ENCODE measurements around the gene AKT2. TPM values are rescaled to one million over a fixed set of nuclear protein-coding genes. Genes with fewer than 3 reads are reported as not detected.

AKT2 gene
- total RNA-seq, 1 experiment from 2014 or later = 2,376 TPM

DNA sequence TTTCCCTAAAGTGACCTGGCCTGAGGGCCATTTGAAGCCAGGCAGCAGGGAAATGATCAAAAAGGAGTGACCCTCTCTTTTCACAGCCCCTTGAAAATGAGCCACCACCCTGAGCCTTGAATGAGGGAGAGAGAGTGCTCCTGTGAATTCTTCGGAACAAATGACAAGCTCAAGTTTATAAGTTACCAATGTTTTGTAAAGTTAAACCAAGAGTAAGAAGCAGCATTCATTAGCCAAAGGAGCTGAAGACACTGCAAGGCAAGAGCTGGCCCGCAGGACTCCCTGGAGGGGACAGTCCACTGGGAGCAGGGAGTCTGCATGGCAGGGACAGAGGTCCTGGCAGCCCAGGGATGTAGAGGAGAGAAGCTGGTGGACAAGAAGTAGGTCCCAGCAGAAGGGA is 42.0 kb downstream of the AKT2 start:
- intact Hi-C loops (cut with micrococcal nuclease; ENCODE audit: unreplicated experiment) = no loop called here

DNA sequence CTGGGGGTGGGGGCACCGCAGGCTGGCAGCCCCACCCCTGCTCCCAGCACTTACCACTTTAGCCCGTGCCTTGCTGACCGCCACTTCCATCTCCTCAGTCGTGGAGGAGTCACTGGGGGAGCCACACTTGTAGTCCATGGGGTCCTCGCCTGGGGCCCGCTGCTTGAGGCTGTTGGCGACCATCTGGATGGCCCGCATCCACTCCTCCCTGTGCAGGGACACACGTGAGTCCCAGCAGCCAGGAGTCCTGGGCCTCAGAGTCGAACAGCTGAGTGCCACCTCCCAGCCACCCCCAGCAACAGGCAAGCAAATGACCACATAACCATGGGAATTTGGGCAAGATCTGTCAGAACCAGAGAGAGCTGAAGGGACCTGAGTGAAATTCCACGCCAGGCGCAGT is 42.7 kb downstream of the AKT2 start:
- Histone ChIP-seq H3K4me3 (ENCODE audit: low read depth in 2 of 2, low read length in 2 of 2) (no peak overlapping the region), H3K27ac (ENCODE audit: low read length) (no peak overlapping the region), H3K4me1 (ENCODE audit: control insufficient read depth, insufficient read depth, low read length) (no peaks in the 10 kb centered on the region), H3K9me3 (ENCODE audit: control insufficient read depth, insufficient read depth, low read depth, low read length) (no peaks in the 10 kb centered on the region), H3K27me3 (ENCODE audit: control insufficient read depth, insufficient read depth, low read length) (no peaks in the 10 kb centered on the region), H3K36me3 (ENCODE audit: control insufficient read depth, insufficient read depth, low read length) (peaks cover 46% of the 10 kb centered on the region)
- DNase-seq (ENCODE audit: low read depth, low spot score) (no peak), ATAC-seq (peak; percentile 0; the same call in 1 of the 2 replicates)
- in situ Hi-C loops (cut with HindIII; ENCODE audit: low pct_unique_long_range_greater_than_20kb, low sequenced_read_pairs) (no loop called here), intact Hi-C loops (cut with micrococcal nuclease; ENCODE audit: unreplicated experiment) (no loop called here)
- TF ChIP-seq, protein P1, sequence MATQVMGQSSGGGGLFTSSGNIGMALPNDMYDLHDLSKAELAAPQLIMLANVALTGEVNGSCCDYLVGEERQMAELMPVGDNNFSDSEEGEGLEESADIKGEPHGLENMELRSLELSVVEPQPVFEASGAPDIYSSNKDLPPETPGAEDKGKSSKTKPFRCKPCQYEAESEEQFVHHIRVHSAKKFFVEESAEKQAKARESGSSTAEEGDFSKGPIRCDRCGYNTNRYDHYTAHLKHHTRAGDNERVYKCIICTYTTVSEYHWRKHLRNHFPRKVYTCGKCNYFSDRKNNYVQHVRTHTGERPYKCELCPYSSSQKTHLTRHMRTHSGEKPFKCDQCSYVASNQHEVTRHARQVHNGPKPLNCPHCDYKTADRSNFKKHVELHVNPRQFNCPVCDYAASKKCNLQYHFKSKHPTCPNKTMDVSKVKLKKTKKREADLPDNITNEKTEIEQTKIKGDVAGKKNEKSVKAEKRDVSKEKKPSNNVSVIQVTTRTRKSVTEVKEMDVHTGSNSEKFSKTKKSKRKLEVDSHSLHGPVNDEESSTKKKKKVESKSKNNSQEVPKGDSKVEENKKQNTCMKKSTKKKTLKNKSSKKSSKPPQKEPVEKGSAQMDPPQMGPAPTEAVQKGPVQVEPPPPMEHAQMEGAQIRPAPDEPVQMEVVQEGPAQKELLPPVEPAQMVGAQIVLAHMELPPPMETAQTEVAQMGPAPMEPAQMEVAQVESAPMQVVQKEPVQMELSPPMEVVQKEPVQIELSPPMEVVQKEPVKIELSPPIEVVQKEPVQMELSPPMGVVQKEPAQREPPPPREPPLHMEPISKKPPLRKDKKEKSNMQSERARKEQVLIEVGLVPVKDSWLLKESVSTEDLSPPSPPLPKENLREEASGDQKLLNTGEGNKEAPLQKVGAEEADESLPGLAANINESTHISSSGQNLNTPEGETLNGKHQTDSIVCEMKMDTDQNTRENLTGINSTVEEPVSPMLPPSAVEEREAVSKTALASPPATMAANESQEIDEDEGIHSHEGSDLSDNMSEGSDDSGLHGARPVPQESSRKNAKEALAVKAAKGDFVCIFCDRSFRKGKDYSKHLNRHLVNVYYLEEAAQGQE (IDR thresholded peaks at IDR 0.05; ENCODE audit: insufficient read depth in 1 of 2, low read depth in 2 of 2, low read length in 1 of 2) = no peak
- TF ChIP-seq POLR2AphosphoS5 (IDR thresholded peaks at IDR 0.05; ENCODE audit: low read depth, low read length) (no peak), TCF7L2 (IDR thresholded peaks at IDR 0.05; ENCODE audit: low read depth, low read length) (no peak), SIN3A (IDR thresholded peaks at IDR 0.05; ENCODE audit: borderline replicate concordance, insufficient read depth, low read depth, low read length) (no peak)
- TF ChIP-seq, protein P2, sequence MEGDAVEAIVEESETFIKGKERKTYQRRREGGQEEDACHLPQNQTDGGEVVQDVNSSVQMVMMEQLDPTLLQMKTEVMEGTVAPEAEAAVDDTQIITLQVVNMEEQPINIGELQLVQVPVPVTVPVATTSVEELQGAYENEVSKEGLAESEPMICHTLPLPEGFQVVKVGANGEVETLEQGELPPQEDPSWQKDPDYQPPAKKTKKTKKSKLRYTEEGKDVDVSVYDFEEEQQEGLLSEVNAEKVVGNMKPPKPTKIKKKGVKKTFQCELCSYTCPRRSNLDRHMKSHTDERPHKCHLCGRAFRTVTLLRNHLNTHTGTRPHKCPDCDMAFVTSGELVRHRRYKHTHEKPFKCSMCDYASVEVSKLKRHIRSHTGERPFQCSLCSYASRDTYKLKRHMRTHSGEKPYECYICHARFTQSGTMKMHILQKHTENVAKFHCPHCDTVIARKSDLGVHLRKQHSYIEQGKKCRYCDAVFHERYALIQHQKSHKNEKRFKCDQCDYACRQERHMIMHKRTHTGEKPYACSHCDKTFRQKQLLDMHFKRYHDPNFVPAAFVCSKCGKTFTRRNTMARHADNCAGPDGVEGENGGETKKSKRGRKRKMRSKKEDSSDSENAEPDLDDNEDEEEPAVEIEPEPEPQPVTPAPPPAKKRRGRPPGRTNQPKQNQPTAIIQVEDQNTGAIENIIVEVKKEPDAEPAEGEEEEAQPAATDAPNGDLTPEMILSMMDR (IDR thresholded peaks at IDR 0.05) = no peak
- ChIA-PET POLR2A (interaction anchor here (1.2 kb wide), 1 partner anchor 21 kb away, joined by 3 read pairs; no protein-coding TSS in a partner anchor), CTCF (interaction anchor here (0.6 to 1.8 kb wide), 9 partner anchors 25 to 802 kb away, joined by 3 to 15 read pairs (median 5); partner anchors contain the start of gene TTC9B)
- BruUV-seq (replicated peaks) = no TSS peak

More for the DNA sequence above, 42.0 kb downstream of the AKT2 start:
- no peaks in the 10 kb centered on the region for H3K4me1 ChIP-seq (ENCODE audit: control insufficient read depth, insufficient read depth, low read length)
- no peak for ATAC-seq
- H3K27me3 ChIP-seq (ENCODE audit: control insufficient read depth, insufficient read depth, low read length) = no peaks in the 10 kb centered on the region
- no TSS peak for BruUV-seq (replicated peaks)
- H3K36me3 ChIP-seq (ENCODE audit: control insufficient read depth, insufficient read depth, low read length) = peaks cover 39% of the 10 kb centered on the region
- DNase-seq (ENCODE audit: low read depth, low spot score) = no peak
- TF ChIP-seq, protein P2 (IDR thresholded peaks at IDR 0.05) = no peak
- TF ChIP-seq TCF7L2 (IDR thresholded peaks at IDR 0.05; ENCODE audit: low read depth, low read length) = no peak
- TF ChIP-seq, protein P1 (IDR thresholded peaks at IDR 0.05; ENCODE audit: insufficient read depth in 1 of 2, low read depth in 2 of 2, low read length in 1 of 2) = no peak
- no peak for TF ChIP-seq POLR2AphosphoS5 (IDR thresholded peaks at IDR 0.05; ENCODE audit: low read depth, low read length)
- no peak for TF ChIP-seq SIN3A (IDR thresholded peaks at IDR 0.05; ENCODE audit: borderline replicate concordance, insufficient read depth, low read depth, low read length)
- no peaks in the 10 kb centered on the region for H3K9me3 ChIP-seq (ENCODE audit: control insufficient read depth, insufficient read depth, low read depth, low read length)
- in situ Hi-C loops (cut with HindIII; ENCODE audit: low pct_unique_long_range_greater_than_20kb, low sequenced_read_pairs) = no loop called here
- H3K27ac ChIP-seq (ENCODE audit: low read length) = no peak overlapping the region
- ChIA-PET POLR2A (interaction anchor here (0.6 to 1.2 kb wide), 8 partner anchors 10 to 273 kb away, joined by 3 to 8 read pairs (median 3); no protein-coding TSS in a partner anchor), CTCF (interaction anchor here (0.5 to 1.8 kb wide), 14 partner anchors 11 to 1192 kb away, joined by 3 to 15 read pairs (median 5); partner anchors contain the start of gene TTC9B)
- no peak overlapping the region for H3K4me3 ChIP-seq (ENCODE audit: low read depth in 2 of 2, low read length in 2 of 2)

All from Panc1 (cell line).